Bronchial epithelial cell (primary cell): Measurements from ENCODE around the gene SEC14L6. TPM values are rescaled to one million over a fixed set of nuclear protein-coding genes. Genes with fewer than 3 reads are reported as not detected.
A peak's percentile ranks its signal among the peaks of the same experiment; 100 is the strongest.
"Not testable (repeated sequence)": the region's sequence is repeated elsewhere in the genome, so short reads cannot be mapped to it uniquely, and the experiment has no call there.

Source experiments
- DNase-seq: peaks from one replicate; pipeline ENCODE4 v3.0.0-alpha.2; 2010; ENCODE audit warnings: low read depth
- FAIRE-seq: peaks from 2 replicates; lab custom pipeline; 2011; peaks lifted over from hg19 to GRCh38; lab: Jason Lieb, UNC
- H3K27me3 ChIP-seq: 2 replicates; pipeline ENCODE4 v1.5.1; 2011; ENCODE audit warnings: low read length; ENCODE audit not compliant: control insufficient read depth, insufficient read depth
- H3K36me3 ChIP-seq: 2 replicates; pipeline ENCODE4 v1.5.1; 2011; ENCODE audit warnings: low read length; ENCODE audit not compliant: control insufficient read depth, insufficient read depth
- H3K4me3 ChIP-seq: 2 replicates; pipeline ENCODE4 v1.5.1; 2011; ENCODE audit warnings: mild to moderate bottlenecking, low read depth, low read length, control low read depth
- CTCF ChIP-seq: IDR thresholded peaks from 2 replicates; pipeline ENCODE4 v1.5.1; 2011; ENCODE audit warnings: mild to moderate bottlenecking, moderate library complexity, low read length, control low read depth, inconsistent platforms; ENCODE audit not compliant: insufficient read depth, severe bottlenecking
- total RNA-seq: library from RNA; depleted of rRNA; stranded (reverse); fragments of >200 nt; gene quantifications from 2 replicates; pipeline ENCODE4 v1.2.1, GENCODE V29; 2014

Gene SEC14L6
- total RNA-seq, 1 donor from 2014 or later, result not detected

- peak; percentile 3 for TF ChIP-seq CTCF
- no peak for FAIRE-seq
Measured at GRCh38 chr22:30556388-30556787, 9.8 kb upstream of the SEC14L6 start.

DNA sequence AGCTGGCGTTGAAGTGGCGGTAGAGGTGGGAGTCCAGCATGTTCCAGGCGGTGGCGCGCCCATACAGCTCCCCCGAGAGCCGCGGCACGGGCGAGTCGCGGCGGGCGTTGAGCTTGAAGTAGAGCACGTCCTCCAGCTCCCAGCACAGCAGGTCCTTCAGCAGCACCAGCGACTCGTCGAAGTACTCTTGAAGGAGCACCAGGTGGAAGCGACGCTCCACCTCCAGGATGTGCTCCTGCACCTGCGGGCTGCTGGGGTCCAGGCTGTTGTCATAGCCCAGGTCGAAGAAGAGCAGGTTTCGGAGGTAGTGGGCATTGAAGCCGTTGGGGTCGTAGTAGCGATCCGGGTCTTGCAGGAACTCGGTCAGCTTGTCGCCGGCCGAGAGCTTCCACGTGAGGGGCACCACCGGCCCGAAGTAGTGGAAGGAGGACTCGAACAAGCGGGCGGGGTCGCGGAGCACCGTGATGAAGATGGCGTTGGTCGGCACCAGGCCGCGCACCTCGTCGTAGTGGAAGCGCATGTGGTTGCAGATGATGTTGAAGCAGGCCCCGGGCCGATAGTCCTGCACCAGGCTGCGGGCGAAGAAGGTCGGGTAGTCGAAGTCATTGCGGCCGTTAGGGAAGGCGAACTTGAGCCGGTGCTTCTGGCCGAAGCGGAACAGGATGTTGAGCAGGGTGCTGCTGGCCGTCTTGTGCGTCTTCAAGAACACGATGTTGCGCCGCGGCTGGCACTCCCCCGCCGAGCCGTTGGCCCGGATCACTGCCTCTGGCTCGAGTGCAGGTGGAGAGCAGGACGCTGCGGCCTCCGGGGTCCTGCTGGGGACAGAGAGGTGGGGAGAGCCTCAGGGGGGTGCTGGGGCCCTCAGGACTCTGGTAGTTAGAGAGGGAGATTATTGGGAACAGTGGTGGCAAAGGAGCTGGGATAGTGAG, 9.0 kb upstream of the SEC14L6 start:
- no peak for TF ChIP-seq CTCF
- FAIRE-seq, result no peak
- Histone ChIP-seq H3K36me3 (no peaks in the 10 kb centered on the region), H3K4me3 (no peak overlapping the region), H3K27me3 (no peaks in the 10 kb centered on the region)
- DNase-seq, result no peak

More at GRCh38 chr22:30556388-30556787, 9.8 kb upstream of the SEC14L6 start:
- Histone ChIP-seq H3K4me3 (no peak overlapping the region), H3K27me3 (no peaks in the 10 kb centered on the region), H3K36me3 (no peaks in the 10 kb centered on the region)
- no peak for DNase-seq

DNA sequence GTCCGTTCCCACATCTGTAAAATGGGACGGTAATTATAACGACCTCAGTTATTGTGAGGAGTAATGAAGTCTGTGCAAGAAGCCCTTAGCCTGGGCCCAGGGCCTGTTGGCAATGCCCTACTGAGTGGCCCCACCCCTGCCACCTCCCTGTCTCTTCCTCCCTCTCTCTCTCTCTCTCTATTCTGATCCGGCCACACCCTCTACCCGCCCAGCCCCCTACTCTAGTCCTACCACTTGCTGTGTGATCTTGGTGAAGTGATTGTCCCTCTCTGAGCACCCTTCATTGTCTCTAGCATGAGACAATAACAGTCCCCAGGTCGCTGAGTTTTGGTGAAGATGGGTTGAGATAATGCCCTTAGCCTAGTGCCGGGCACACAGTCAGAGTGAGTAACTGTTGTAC, 7.4 kb upstream of the SEC14L6 start:
- no peak overlapping the region for H3K4me3 ChIP-seq
- DNase-seq (no peak), FAIRE-seq (no peak)
- TF ChIP-seq CTCF, result no peak
- H3K27me3 ChIP-seq, result no peaks in the 10 kb centered on the region
- no peaks in the 10 kb centered on the region for H3K36me3 ChIP-seq

- FAIRE-seq (no peak), DNase-seq (no peak)
- Histone ChIP-seq H3K36me3 (no peaks in the 10 kb centered on the region), H3K4me3 (no peak overlapping the region), H3K27me3 (no peaks in the 10 kb centered on the region)
- TF ChIP-seq CTCF, result no peak
Measured at GRCh38 chr22:30552719-30553118, 6.2 kb upstream of the SEC14L6 start.

- not testable (repeated sequence) for H3K27me3 ChIP-seq, H3K36me3 ChIP-seq, FAIRE-seq, H3K4me3 ChIP-seq, DNase-seq
Measured at GRCh38 chr22:30551813-30552212, 5.3 kb upstream of the SEC14L6 start.

DNA sequence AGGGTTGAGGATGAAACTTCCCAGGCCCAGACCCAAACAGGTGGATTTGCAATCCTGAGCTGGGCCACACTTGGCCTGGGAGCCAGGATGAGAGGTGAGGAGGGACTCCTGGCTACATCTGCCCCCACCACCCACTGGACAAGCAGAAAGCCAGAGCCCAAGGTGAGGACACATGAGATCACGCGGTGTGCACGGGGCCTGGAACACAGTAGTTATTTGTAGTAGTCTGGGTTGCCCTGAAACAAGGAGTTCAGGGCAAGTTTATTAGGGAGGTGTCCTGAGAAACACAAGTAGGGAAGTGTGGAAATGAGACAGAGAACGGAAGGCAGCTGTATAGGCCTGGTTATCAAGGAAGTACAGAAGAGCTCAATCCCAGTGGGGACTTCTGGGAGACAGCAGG, 647 bp upstream of the SEC14L6 start:
- Histone ChIP-seq H3K36me3 (no peaks in the 10 kb centered on the region), H3K4me3 (no peak overlapping the region), H3K27me3 (peaks cover 3% of the 10 kb centered on the region)
- no peak for DNase-seq
- peak; percentile 62 for FAIRE-seq
- no peak for TF ChIP-seq CTCF
